Activated CD4-positive, alpha-beta T cell treated with anti-CD3 and anti-CD28 coated beads, Interleukin-10, Interleukin-2, amounts not matched to agents 100 ng/mL and 50 ng/mL, durations not matched to agents 16 hours and 8 hours (primary cell): Measurements from ENCODE around the gene ADGRG7.

Source experiments
- DNase-seq: peaks from one replicate; pipeline ENCODE4 v3.0.0-alpha.2; 2020

The ADGRG7 gene

DNA sequence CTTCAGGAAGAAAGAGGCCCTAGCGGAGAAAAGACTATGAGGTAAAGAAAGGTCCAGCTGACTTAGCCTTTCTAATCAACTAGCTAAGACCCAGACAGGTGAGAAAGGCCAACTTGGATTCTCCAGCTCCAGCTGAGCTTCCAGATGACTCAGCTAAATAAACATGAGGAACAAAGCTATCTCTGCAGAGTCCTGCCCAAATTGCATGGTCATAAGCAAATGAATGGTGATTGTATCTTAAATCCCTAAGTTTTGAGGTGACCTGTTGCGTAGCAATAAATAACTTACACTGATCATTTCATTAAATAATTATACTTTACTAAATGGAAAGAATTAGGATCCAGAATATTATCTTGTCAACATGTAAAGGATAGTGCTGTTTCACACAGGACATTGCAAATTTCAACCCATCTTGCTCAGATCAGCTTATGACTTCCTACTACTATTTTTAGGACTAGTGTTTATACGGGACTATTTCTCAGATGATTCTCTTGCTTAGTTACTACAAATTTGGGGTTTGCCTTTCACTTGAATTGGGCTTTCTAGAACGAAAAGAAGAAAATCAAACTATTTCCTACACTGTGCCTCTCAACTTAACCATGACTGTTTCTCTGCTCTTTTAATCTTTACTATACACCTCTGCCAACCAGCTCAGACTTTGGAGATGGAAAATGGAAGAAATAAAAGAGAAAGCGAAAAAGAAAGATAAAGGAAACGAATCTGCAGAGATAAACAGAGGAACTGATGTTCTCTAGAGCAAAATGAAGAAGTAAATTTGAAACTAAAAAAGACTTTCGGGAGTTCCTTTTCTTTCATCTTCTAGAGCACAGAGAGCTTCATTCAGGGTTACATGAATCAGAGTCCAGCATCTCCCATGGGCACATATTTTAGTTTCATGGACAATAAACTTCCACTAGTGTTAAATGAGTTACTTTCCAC, 6.6 kb upstream of the ADGRG7 start:
- peak; percentile 13 for DNase-seq

DNA sequence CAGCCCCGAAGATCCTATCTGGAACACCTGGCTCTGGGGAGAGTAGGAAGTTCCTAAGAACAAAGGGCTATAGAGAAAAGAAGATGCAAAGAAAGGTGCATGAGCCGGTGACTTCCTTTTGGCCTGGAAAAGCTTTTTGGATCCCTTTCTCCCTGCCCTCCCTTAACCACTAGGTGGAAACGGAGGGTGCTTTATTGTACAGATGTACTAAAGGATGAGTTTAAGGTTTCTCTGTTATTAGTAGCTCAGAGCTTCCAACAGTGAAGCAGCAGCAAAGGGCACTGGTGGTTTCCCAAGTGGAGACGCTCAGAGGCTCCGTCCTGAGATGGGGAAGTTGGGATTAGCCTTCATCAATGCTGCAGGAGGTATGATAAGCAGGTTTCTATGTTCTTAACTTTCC, 5.9 kb upstream of the ADGRG7 start:
- peak; percentile 30 for DNase-seq

GRCh38 chr3:100605358-100605757, 4.0 kb upstream of the ADGRG7 start:
- no peak for DNase-seq

GRCh38 chr3:100606894-100607512, 2.4 kb upstream of the ADGRG7 start:
- no peak for DNase-seq

- no peak for DNase-seq
Observed at GRCh38 chr3:100609963-100610362, 562 bp downstream of the ADGRG7 start.

DNA sequence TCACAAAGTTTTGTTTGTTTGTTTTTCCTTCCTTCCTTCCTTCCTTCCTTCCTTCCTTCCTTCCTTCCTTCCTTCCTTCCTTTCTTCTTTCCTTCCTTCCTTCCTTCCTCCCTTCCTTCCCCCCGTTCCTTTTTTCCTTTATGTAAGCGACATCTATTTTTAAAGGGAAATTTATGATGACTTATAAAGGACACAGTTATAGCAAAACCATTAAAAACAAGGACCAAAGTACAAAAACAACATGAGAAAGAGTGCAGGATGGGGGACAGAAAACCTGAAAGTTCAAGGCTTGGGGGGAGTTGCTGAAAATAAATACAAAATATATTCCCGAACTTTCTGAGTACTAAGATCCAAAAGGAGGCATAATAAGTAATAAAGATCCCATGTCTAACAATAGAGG, 1.8 kb downstream of the ADGRG7 start:
- DNase-seq: no peak

DNA sequence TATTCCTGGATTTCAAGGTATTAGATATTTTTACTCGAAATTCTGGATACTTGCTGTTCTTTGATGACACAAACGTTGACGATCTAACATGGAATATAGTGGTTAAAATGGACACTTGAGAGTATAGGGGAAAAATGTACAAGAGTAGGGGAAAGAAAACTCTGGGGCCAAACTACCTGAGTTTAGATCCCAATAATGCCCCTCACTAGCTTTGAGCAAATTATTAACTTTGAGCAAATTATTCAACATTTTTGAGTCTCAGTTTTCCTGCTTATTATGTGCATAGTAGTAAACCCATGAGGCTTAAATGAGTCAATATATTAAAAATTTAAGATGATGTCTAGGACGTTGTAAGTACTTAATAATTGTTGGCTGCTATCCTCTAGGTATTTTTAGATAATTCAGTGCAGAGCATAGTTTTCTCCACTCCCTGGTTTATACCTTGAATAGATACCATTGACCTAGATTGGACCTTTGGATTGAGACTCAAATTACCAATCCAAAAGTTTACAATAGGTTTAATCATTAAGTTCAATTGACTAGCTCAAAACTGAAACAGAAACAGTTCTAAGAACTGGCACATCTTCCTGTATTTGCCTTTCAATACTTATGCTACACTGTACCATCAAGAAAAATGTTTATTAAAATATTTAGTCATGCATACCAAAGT, 4.5 kb downstream of the ADGRG7 start:
- DNase-seq: no peak

DNA sequence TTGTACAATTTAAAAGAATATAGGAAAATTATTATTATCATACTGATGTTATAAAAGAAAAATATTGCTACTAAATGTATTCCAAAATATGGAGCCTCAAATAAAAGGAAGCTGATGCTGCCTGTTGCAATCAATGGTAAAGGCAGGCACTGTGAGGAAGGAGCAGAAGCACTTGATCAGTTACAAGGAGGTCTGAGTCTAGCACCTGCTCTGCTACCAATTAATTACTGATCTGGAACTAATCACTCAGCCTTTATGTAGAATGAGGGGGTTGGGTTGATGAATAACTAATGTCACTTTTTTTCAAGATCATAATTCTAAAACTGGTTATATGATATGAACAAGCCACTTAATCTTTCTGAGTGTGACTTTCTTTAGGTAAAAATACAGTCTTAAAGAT, 5.5 kb downstream of the ADGRG7 start:
- no peak for DNase-seq

- DNase-seq: no peak
Observed at GRCh38 chr3:100615684-100616083, 6.3 kb downstream of the ADGRG7 start.

- no peak for DNase-seq
Observed at GRCh38 chr3:100621251-100621650, 11.8 kb downstream of the ADGRG7 start.

DNA sequence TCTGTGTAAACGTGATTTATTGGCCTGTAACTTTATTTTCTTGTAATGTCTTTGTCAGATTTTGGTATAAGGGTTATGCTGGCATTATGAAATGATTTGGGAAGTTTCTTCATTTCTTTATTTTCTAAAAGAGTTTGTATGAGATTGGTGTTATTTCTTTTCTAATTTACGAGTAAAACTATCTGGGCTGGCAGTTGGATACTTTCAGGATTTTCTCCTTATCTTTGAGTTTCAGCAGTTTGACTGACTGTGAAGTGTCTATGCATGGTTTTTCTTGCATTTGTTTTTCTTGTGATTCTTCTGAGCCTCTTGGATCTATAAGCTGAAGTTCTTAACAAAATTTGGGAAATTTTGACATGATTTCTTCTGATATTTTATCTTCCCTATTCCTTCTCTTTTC, 18.1 kb downstream of the ADGRG7 start:
- DNase-seq: no peak

DNA sequence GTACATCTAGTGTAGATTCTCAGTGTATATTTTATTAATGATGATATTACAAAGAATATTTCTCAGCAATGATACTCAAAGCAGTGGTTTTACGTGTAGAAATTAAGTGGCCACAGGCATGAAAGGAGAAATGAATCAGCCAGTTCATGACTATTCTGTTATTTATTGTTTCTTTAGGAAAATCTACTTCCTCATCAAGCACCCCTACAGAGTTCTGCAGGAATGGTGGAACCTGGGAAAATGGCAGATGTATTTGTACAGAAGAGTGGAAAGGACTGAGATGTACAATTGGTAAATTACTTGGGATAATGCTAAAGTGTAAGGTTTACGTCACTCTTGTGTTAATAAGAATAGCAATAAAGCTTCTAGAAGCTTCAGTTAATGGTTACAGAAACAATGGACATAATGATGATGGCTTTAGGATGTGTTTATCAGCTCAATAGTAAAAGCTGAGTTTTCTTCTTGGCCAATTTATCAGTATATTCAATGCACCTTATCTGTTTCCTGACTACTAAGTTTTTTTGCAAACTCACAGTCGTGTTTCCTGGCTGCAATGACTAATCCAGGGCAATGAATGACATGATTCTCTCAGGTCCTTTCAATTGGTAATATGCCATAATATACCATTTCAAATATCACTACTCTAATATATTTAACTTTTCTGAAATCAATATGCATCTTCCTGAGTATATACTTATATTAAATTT, 20.2 kb downstream of the ADGRG7 start:
- DNase-seq: peak; percentile 32

- DNase-seq: no peak
Observed at GRCh38 chr3:100630664-100631063, 21.3 kb downstream of the ADGRG7 start.

DNA sequence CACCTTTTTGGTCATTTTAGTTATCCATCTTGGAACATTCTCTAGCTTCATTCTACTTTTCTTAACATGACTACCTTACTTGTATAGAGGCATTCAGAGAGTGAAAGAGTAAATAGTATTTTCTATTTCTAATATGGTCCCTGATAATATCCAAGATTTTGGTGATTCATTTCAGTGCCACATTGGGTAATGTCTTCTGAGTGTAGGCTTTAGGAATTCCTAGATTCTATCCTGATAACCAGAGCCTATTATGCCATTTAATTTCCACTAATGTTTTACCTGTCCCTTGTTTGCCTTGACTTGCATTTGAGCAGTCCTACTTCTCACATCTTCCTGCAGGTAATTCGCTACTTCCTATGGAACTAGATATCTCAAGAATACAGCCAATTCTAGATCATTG, 21.8 kb downstream of the ADGRG7 start:
- no peak for DNase-seq

GRCh38 chr3:100634493-100635272, 25.3 kb downstream of the ADGRG7 start:
- peak; percentile 54 for DNase-seq

GRCh38 chr3:100635273-100635701, 25.9 kb downstream of the ADGRG7 start:
- no peak for DNase-seq

DNA sequence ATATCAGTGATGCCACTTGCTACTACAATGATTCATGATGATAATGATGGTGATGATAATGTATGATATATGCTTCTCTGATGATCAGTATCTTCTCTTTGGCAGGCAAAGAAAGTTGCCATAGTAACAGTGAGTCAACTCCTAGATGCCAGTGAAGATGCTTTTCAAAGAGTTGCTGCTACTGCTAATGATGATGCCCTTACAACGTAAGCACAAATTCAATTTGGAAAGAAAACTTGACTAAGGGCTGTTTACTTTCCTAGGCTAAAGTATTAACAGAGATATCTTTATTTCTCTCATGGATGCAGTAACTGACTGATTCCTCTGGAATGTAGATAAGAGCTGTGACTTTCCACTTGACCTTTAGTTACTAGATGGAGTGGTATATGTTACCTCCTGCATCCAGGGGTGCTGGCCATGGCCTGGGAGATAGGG, 27.8 kb downstream of the ADGRG7 start:
- no peak for DNase-seq

DNA sequence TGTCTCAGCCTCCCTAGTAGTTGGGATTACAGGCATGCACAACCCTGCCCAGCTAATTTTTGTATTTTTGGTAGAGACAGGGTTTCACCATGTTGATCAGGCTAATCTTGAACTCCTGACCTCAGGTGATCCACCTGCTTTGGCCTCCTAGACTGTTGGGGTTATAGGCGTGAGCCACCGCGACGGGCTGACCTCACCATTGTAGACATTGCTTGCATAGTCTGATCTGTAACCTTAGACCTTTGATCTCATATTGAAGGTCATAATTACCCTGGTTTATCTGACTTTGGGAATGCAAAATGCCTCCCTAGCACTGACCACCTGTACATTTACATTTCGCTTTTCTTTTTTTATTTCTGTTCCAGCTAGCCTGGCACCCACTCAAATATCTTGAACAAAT, 31.2 kb downstream of the ADGRG7 start:
- DNase-seq: no peak

- DNase-seq: peak; percentile 52
Observed at GRCh38 chr3:100641471-100642032, 32.2 kb downstream of the ADGRG7 start.

- no peak for DNase-seq
Observed at GRCh38 chr3:100645913-100646312, 36.5 kb downstream of the ADGRG7 start.

GRCh38 chr3:100647171-100647570, 37.8 kb downstream of the ADGRG7 start:
- no peak for DNase-seq

DNA sequence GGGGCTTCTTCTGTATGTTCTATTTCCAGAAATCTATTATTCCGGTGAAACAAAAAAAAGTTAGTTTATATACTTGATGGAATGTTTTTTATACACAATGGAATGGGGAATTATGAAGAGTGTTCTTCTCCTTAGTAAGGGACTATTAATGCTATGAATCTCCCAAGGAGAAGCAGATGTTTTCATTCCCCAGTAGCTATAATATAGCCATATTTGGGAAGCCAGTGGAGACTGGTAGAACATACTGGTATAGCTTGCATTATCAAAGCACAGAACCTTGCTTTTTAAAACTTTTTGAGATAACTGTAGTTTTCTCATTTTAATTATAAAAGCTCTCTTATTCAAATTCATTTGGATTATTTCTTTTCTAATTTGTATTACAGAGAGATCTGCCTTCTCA, 38.3 kb downstream of the ADGRG7 start:
- no peak for DNase-seq
